Measurements from ENCODE around the gene VSIG10.
A peak's percentile ranks its signal among the peaks of the same experiment; 100 is the strongest.

The VSIG10 gene

GRCh38 chr12:118059341-118060191 lies 44.2 kb downstream of the VSIG10 start:
- DNase-seq: peak; percentile 30

- DNase-seq: no peak
Measured at GRCh38 chr12:118058881-118059280, 44.9 kb downstream of the VSIG10 start.

- DNase-seq: no peak
Measured at GRCh38 chr12:118058227-118058626, 45.6 kb downstream of the VSIG10 start.

GRCh38 chr12:118055865-118056773 lies 47.7 kb downstream of the VSIG10 start:
- peak; percentile 86 for DNase-seq

GRCh38 chr12:118055144-118055557 lies 48.7 kb downstream of the VSIG10 start:
- DNase-seq: peak; percentile 27

GRCh38 chr12:118053071-118053985 lies 50.5 kb downstream of the VSIG10 start:
- DNase-seq: no peak

- DNase-seq: no peak
Measured at GRCh38 chr12:118052324-118053070, 51.3 kb downstream of the VSIG10 start.

GRCh38 chr12:118050972-118051910 lies 52.6 kb downstream of the VSIG10 start:
- DNase-seq: peak; percentile 43

- no peak for DNase-seq
Measured at GRCh38 chr12:118046430-118046829, 57.4 kb downstream of the VSIG10 start.

GRCh38 chr12:118044577-118044976 lies 59.2 kb downstream of the VSIG10 start:
- DNase-seq: no peak

- DNase-seq: no peak
Measured at GRCh38 chr12:118044075-118044474, 59.7 kb downstream of the VSIG10 start.

GRCh38 chr12:118042091-118042490 lies 61.7 kb downstream of the VSIG10 start:
- DNase-seq: no peak

GRCh38 chr12:118038137-118038536 lies 65.7 kb downstream of the VSIG10 start:
- DNase-seq: peak; percentile 68

- DNase-seq: no peak
Measured at GRCh38 chr12:118036672-118037411, 67.0 kb downstream of the VSIG10 start.

GRCh38 chr12:118035190-118036041 lies 68.4 kb downstream of the VSIG10 start:
- peak; percentile 48 for DNase-seq

GRCh38 chr12:118034429-118035189 lies 69.2 kb downstream of the VSIG10 start:
- no peak for DNase-seq

GRCh38 chr12:118033902-118034301 lies 69.9 kb downstream of the VSIG10 start:
- DNase-seq: no peak

GRCh38 chr12:118033323-118033722 lies 70.5 kb downstream of the VSIG10 start:
- no peak for DNase-seq
